T-helper 2 cell treated with Interferon-gamma antibody and Interleukin-4, amounts not matched to agents 100 ng/mL and 5 ng/mL, for 36 hours (primary cell): ENCODE measurements around the gene GPSM3. TPM values are rescaled to one million over a fixed set of nuclear protein-coding genes. Genes with fewer than 3 reads are reported as not detected.
"Not testable (repeated sequence)": the region's sequence is repeated elsewhere in the genome, so short reads cannot be mapped to it uniquely, and the experiment has no call there.

Source experiments
- intact Hi-C: fragments of 100-400 bp; cut with micrococcal nuclease; formaldehyde crosslinking; loops from one replicate; pipeline ENCODE4 v1.15.1; 2023
- total RNA-seq: library from RNA; stranded (reverse); gene quantifications from 2 replicates; pipeline ENCODE4 v1.2.3, GENCODE V29; 2022

Gene GPSM3
- total RNA-seq: 245 and 258 TPM in 2 replicates

DNA sequence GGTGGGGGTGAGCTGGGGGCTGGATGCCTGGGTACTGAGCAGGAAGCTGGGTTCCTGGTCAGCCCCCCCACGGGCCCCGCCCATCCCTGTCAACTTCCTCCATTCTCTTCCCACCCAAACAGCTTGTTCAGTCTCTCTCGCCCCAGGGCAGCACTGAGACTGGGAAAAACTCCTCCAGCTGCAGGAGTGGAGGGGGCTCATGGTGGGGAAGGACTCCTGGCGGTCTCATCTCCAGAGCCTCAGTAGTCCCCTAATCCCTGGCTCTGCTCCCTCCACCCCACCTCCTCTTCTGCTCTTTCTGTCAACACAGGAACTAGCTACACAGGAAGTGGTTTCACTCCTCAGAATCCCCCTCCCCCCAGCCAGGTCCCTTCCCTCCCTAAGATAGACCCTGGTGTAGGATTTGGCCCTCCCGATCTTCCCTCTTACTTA, at the start of gene GPSM3:
Gene GPSM3, minus strand, starts transcription at position 36 of the 432 bp plus-strand sequence. CDS start 130 bp downstream, outside the sequence.
- intact Hi-C loops: loop anchor here (10.0 kb wide), 1 partner anchor 1848 kb away; the partner anchor contains the start of gene RPP21

DNA sequence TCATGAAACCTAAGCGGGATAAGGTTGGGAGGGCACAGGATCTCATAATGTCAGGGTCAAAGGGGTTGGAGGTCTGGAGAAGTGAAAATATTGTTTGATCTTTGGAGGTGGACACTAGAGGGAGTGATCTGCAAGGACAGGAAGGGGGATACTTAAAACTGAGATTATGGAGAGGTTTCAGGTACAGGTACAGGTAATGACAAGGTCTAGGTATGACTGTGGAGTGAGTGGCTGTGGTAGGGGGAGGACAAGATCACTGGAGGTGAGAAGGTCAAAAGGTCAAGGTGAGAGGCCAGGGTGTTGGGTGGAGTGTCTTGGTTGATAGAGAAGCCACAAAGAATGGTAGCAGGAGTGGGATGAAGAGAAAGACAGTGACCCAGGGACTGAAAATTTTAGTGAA, 48.2 kb upstream of the GPSM3 start:
- intact Hi-C loops: loop anchor here (10.0 kb wide), 1 partner anchor 174 kb away; no protein-coding TSS in a partner anchor

DNA sequence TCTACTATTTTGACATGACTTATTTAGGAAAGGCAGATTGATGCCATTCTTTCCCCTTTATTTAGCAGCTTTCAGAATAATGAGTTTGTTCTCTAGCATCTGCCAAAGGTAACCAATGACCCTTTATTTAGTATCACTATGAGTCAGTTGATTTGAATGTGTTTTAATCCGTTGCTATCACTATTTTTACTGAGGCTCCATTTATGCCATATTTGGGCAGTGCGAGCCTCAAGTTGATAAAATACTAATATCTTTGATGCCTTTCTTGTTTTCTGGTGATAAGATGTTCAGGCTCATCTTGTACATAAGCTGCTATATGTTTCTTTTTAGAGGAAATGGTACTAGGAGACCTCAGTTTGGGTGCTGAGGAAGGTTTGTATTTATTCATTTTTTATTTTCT, 47.0 kb upstream of the GPSM3 start:
- intact Hi-C loops: no loop called here

- intact Hi-C loops: no loop called here
Measured at GRCh38 chr6:32234934-32235333, 42.5 kb upstream of the GPSM3 start.

GRCh38 chr6:32226434-32226833, 34.0 kb upstream of the GPSM3 start:
- intact Hi-C loops: no loop called here

GRCh38 chr6:32224696-32225095, 32.3 kb upstream of the GPSM3 start:
- intact Hi-C loops: no loop called here

GRCh38 chr6:32223258-32224235, 31.1 kb upstream of the GPSM3 start, which contains the start of gene NOTCH4:
TSS of gene NOTCH4 (minus strand) at chr6:32224067. CDS start at chr6:32223928, 139 bp downstream.
- intact Hi-C loops: no loop called here

- intact Hi-C loops: no loop called here
Measured at GRCh38 chr6:32222333-32223230, 30.1 kb upstream of the GPSM3 start.

DNA sequence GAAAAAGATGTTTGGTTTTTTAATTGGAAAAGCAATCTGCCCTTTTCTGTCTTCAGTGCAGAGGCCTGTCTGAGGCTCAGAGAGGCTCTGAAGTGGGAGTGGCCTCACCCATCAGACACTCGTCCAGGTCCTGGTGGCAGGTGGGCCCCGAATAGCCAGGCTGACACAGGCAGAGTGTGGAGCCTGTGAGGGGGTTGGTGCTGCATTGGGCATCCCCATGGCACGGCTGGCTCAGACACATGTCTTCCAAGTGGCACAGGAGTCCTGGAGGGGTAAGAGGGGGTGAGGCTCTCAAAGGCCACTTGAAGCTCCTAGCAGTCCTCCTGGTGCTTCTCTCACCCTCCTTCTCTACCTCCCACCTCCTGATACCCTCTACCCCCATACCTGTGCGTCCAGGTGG, 27.6 kb upstream of the GPSM3 start:
- intact Hi-C loops: no loop called here

- intact Hi-C loops: no loop called here
Measured at GRCh38 chr6:32218167-32218566, 25.7 kb upstream of the GPSM3 start.

GRCh38 chr6:32216998-32217397, 24.6 kb upstream of the GPSM3 start:
- intact Hi-C loops: no loop called here

DNA sequence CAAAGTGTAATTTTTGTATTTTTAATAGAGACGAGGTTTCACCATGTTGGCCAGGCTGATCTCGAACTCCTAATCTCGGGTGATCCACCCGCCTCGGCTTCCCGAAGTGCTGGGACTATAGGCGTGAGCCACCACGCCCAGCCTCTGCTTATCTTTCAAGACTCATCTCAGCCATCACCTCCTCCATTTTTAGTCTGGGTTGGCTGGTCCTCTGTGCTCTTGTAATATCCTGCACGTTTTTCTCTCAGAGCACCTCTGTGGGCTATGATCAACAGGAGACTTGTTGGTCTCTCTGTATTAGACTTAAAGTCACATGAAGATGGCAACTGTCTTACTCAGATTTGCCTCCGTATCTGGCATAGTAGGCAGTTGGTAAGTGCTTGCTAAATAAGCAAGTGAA, 23.8 kb upstream of the GPSM3 start:
- intact Hi-C loops: no loop called here

GRCh38 chr6:32215617-32216016, 23.2 kb upstream of the GPSM3 start:
- intact Hi-C loops: no loop called here

GRCh38 chr6:32214126-32214525, 21.7 kb upstream of the GPSM3 start:
- intact Hi-C loops: no loop called here

DNA sequence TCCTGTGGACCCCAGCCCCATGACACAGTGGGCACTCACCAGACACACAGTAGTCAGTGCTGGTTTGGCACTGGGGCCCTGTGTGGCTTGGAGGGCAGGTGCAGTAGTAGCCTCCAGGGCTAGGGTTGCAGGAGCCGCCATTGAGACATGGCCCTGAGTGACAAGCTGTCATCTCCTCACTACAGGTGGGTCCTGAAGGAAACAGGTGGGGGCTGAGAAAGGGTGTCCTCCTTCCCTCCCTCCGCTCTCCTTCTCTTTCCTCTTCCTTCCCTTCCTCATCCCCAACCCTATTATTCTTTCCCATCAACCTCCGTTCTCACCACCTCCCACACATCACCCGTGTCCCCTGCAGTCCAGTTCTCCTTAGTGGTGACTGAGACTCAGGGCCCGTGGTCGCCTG, 21.2 kb upstream of the GPSM3 start:
- intact Hi-C loops: no loop called here

- intact Hi-C loops: no loop called here
Measured at GRCh38 chr6:32212076-32212760, 19.8 kb upstream of the GPSM3 start.

DNA sequence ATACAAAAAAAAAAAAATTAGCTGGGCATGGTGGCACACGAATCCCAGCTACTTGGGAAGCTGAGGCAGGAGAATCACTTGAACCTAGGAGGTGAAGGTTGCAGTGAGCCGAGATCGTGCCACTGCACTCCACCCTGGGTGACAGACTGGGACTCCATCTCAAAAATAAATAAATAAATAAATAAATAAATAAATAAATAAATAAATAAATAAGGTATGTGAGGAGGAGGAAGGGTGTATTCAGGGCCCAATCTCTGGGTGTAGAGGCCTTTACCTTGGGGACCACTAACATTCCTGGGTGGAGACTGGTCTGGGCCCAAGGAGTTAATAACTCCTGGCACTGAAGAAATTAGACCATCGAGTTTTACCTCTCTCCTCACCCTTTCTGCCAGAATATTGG, 19.0 kb upstream of the GPSM3 start:
- intact Hi-C loops: not testable (repeated sequence)

DNA sequence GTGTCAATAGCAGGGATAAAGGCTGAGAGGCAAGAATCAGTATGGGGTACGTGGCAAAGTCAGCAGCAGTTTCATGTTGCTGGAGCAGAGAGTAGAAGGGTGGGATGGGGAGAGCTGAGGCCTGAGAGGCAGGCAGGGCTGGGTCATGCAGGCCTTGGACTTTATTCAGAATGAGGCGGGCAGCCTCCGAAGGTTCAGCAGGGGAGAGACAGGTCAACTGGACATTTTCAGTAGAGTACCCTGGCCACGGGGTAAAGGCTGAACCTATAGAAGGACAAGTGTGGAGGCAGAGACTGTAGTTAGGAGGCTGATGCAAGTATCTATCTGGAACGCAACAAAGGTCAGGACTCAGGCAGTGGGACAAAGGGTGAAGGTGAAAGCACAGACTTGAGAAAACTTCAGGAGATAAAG, 17.8 kb upstream of the GPSM3 start:
- intact Hi-C loops: no loop called here

GRCh38 chr6:32208996-32209395, 16.6 kb upstream of the GPSM3 start:
- intact Hi-C loops: no loop called here

- intact Hi-C loops: no loop called here
Measured at GRCh38 chr6:32204268-32204715, 11.8 kb upstream of the GPSM3 start.
